Measurements from ENCODE around the gene BOC. TPM values are rescaled to one million over a fixed set of nuclear protein-coding genes. Genes with fewer than 3 reads are reported as not detected.

BOC gene
- total and polyA plus RNA-seq, 2 of the 8 experiments (the other 6 are each of a cell fraction or from before 2014, with no cell fraction given), result 6.9 to 9.3 TPM

DNA sequence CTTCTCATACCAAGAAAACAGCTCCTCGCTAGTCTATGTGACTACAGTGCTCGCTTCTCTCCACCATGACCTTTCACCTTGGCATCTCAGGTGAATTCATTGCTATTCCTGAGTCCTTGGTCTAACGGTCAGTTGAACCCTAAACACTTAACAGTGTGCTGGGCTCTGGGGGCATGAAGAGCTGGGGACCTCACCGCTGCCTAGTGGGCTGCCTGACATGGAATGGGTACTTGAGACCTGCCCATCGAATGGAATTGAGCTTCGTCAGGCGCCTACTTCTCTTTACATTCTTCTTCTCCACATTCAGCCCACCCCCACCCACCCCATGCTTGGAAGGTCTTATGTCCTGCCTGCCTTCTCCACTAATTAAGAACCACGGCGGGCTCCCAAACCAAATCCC, 22.1 kb downstream of the BOC start (continued):
- TF ChIP-seq, protein P1, sequence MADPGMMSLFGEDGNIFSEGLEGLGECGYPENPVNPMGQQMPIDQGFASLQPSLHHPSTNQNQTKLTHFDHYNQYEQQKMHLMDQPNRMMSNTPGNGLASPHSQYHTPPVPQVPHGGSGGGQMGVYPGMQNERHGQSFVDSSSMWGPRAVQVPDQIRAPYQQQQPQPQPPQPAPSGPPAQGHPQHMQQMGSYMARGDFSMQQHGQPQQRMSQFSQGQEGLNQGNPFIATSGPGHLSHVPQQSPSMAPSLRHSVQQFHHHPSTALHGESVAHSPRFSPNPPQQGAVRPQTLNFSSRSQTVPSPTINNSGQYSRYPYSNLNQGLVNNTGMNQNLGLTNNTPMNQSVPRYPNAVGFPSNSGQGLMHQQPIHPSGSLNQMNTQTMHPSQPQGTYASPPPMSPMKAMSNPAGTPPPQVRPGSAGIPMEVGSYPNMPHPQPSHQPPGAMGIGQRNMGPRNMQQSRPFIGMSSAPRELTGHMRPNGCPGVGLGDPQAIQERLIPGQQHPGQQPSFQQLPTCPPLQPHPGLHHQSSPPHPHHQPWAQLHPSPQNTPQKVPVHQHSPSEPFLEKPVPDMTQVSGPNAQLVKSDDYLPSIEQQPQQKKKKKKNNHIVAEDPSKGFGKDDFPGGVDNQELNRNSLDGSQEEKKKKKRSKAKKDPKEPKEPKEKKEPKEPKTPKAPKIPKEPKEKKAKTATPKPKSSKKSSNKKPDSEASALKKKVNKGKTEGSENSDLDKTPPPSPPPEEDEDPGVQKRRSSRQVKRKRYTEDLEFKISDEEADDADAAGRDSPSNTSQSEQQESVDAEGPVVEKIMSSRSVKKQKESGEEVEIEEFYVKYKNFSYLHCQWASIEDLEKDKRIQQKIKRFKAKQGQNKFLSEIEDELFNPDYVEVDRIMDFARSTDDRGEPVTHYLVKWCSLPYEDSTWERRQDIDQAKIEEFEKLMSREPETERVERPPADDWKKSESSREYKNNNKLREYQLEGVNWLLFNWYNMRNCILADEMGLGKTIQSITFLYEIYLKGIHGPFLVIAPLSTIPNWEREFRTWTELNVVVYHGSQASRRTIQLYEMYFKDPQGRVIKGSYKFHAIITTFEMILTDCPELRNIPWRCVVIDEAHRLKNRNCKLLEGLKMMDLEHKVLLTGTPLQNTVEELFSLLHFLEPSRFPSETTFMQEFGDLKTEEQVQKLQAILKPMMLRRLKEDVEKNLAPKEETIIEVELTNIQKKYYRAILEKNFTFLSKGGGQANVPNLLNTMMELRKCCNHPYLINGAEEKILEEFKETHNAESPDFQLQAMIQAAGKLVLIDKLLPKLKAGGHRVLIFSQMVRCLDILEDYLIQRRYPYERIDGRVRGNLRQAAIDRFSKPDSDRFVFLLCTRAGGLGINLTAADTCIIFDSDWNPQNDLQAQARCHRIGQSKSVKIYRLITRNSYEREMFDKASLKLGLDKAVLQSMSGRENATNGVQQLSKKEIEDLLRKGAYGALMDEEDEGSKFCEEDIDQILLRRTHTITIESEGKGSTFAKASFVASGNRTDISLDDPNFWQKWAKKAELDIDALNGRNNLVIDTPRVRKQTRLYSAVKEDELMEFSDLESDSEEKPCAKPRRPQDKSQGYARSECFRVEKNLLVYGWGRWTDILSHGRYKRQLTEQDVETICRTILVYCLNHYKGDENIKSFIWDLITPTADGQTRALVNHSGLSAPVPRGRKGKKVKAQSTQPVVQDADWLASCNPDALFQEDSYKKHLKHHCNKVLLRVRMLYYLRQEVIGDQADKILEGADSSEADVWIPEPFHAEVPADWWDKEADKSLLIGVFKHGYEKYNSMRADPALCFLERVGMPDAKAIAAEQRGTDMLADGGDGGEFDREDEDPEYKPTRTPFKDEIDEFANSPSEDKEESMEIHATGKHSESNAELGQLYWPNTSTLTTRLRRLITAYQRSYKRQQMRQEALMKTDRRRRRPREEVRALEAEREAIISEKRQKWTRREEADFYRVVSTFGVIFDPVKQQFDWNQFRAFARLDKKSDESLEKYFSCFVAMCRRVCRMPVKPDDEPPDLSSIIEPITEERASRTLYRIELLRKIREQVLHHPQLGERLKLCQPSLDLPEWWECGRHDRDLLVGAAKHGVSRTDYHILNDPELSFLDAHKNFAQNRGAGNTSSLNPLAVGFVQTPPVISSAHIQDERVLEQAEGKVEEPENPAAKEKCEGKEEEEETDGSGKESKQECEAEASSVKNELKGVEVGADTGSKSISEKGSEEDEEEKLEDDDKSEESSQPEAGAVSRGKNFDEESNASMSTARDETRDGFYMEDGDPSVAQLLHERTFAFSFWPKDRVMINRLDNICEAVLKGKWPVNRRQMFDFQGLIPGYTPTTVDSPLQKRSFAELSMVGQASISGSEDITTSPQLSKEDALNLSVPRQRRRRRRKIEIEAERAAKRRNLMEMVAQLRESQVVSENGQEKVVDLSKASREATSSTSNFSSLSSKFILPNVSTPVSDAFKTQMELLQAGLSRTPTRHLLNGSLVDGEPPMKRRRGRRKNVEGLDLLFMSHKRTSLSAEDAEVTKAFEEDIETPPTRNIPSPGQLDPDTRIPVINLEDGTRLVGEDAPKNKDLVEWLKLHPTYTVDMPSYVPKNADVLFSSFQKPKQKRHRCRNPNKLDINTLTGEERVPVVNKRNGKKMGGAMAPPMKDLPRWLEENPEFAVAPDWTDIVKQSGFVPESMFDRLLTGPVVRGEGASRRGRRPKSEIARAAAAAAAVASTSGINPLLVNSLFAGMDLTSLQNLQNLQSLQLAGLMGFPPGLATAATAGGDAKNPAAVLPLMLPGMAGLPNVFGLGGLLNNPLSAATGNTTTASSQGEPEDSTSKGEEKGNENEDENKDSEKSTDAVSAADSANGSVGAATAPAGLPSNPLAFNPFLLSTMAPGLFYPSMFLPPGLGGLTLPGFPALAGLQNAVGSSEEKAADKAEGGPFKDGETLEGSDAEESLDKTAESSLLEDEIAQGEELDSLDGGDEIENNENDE (IDR thresholded peaks at IDR 0.05; ENCODE audit: insufficient replicate concordance, low read length), result no peak
- no peak for TF ChIP-seq SIX5 (IDR thresholded peaks at IDR 0.05; ENCODE audit: low read depth, low read length)
